Measurements from ENCODE around the gene TYMP.
"Not testable (repeated sequence)": the region's sequence is repeated elsewhere in the genome, so short reads cannot be mapped to it uniquely, and the experiment has no call there.

DNA sequence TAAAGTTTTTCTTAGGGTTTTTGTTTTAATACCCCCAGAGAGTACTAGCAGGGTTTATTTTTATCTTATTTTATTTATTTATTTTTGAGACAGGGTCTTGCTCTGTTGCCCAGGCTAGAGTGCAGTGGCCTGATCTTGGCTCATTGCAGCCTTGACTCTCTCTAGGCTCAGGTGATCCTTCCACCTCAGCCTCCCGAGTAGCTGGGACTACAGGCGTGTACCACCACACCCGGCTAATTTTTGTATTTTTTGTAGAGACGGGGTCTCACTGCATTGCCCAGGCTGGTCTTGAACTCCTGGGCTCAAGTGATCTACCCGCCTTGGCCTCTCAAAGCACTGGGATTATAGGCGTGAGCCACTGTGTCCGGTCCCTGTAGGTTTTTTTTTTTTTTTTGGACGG is 9.6 kb downstream of the TYMP start:
- not testable (repeated sequence) for TF ChIP-seq POLR2AphosphoS5, SPI1, POLR2A, POU2F2 (IDR thresholded peaks at IDR 0.05; ENCODE audit: low read depth, low read length)
